Naive thymus-derived CD8-positive, alpha-beta T cell (primary cell): ENCODE measurements around the gene PHKA2. TPM values are rescaled to one million over a fixed set of nuclear protein-coding genes. Genes with fewer than 3 reads are reported as not detected.
A peak's percentile ranks its signal among the peaks of the same experiment; 100 is the strongest.

Source experiments
- ATAC-seq, 2 donors: fragments of 150-1000 bp; cut with Tn5 transposase in 1 of 2; sonication (Bioruptor Pico), chemical (Tn5 transposase) in 1 of 2; 1 replicate in 1 of 2; 2 replicates in 1 of 2; pipeline ENCODE4 v1.10.0; 2021; ENCODE audit warnings: mild to moderate bottlenecking in 2 of 2, moderate library complexity in 2 of 2
- POLR2A ChIA-PET: fragments of 350-600 bp; sonication (Branson Sonifier 250); formaldehyde crosslinking; loops from one replicate; lab custom pipeline; 2021; ENCODE audit warnings: antibody characterized with exemption; lab: Charles Lee
- DNase-seq, 10 donors: peaks; one replicate each; pipeline versions ENCODE4 v3.0.0 to v3.0.0-alpha.2; 2020 to 2022
- H3K27ac Mint-ChIP-seq, 10 donors: one replicate each; pipeline ENCODE4 v1.8.0; 2020 to 2022; ENCODE audit warnings: mild to moderate bottlenecking in 10 of 10, mixed read lengths in 10 of 10, moderate library complexity in 4 of 10, inconsistent platforms in 1 of 10
- H3K27me3 Mint-ChIP-seq, 5 donors: one replicate each; pipeline ENCODE4 v1.8.0; 2021 to 2022; ENCODE audit warnings: mixed read lengths in 5 of 5
- H3K36me3 Mint-ChIP-seq, 3 donors: one replicate each; pipeline ENCODE4 v1.8.0; 2020 to 2022; ENCODE audit warnings: mixed read lengths in 3 of 3, mild to moderate bottlenecking in 2 of 3, inconsistent platforms in 1 of 3
- H3K4me1 Mint-ChIP-seq, 4 donors: one replicate each; pipeline ENCODE4 v1.8.0; 2021 to 2022; ENCODE audit warnings: mixed read lengths in 4 of 4
- H3K4me3 Mint-ChIP-seq, 10 donors: one replicate each; pipeline ENCODE4 v1.8.0; 2020 to 2022; ENCODE audit warnings: mild to moderate bottlenecking in 10 of 10, mixed read lengths in 10 of 10, moderate library complexity in 6 of 10, inconsistent platforms in 1 of 10
- H3K9me3 Mint-ChIP-seq, 9 donors: one replicate each; pipeline ENCODE4 v1.8.0; 2020 to 2022; ENCODE audit warnings: mixed read lengths in 9 of 9, mild to moderate bottlenecking in 3 of 9, inconsistent platforms in 1 of 9, moderate library complexity in 1 of 9
- polyA plus RNA-seq, 3 donors: library from polyadenylated mRNA; unstranded; fragments of 300-500 nt; fragmentation: Illumina TruSeq; gene quantifications; one replicate each; pipeline ENCODE4 v1.2.3, GENCODE V29; 2021
- total RNA-seq, 8 experiments: library from RNA in 2 of 8; stranded (reverse) in 2 of 8; gene quantifications; one replicate each; pipeline ENCODE4 v1.2.3 and lab custom pipeline; 2021 to 2026

Gene PHKA2
- total and polyA plus RNA-seq, 5 experiments from 2014 or later = 6.5 to 53.0 (median 9.2) TPM

GRCh38 chrX:18883961-18884765, 99.8 kb downstream of the PHKA2 start:
- Mint-ChIP-seq H3K36me3 (no peaks in the 10 kb centered on the region), H3K9me3 (peaks cover 0 to 1% (median 0%) of the 10 kb centered on the region in 9 donors), H3K27me3 (no peaks in the 10 kb centered on the region), H3K4me1 (peaks cover 14 to 33% (median 31%) of the 10 kb centered on the region in 4 donors), H3K27ac (peak overlapping the region in 3 of 10 donors; percentile 35 to 67 (median 57)), H3K4me3 (no peak overlapping the region)
- DNase-seq (no peak), ATAC-seq (no peak)
- POLR2A ChIA-PET = no interaction called here

GRCh38 chrX:18883234-18883960, 100.5 kb downstream of the PHKA2 start:
- H3K9me3 Mint-ChIP-seq = peaks cover 0 to 1% (median 0%) of the 10 kb centered on the region in 9 donors
- ATAC-seq = no peak
- POLR2A ChIA-PET = no interaction called here
- no peaks in the 10 kb centered on the region for H3K36me3 Mint-ChIP-seq
- no peaks in the 10 kb centered on the region for H3K27me3 Mint-ChIP-seq
- DNase-seq = no peak
- no peak overlapping the region for H3K4me3 Mint-ChIP-seq
- H3K4me1 Mint-ChIP-seq = peaks cover 14 to 31% (median 31%) of the 10 kb centered on the region in 4 donors
- H3K27ac Mint-ChIP-seq = no peak overlapping the region

- no peak for ATAC-seq
- POLR2A ChIA-PET = no interaction called here
- Mint-ChIP-seq H3K27me3 (peaks cover 0 to 6% (median 0%) of the 10 kb centered on the region in 5 donors), H3K27ac (no peak overlapping the region), H3K9me3 (peaks cover 0 to 1% (median 0%) of the 10 kb centered on the region in 9 donors), H3K4me3 (no peak overlapping the region), H3K36me3 (no peaks in the 10 kb centered on the region), H3K4me1 (peaks cover 0 to under 1% (median 0%) of the 10 kb centered on the region in 4 donors)
- DNase-seq = no peak
Measured at GRCh38 chrX:18879144-18879543, 104.8 kb downstream of the PHKA2 start.

- no peak overlapping the region for H3K27ac Mint-ChIP-seq
- POLR2A ChIA-PET = interaction anchor here (1.2 kb wide), 1 partner anchor 9 kb away, joined by 3 read pairs; no protein-coding TSS in a partner anchor
- no peak overlapping the region for H3K4me3 Mint-ChIP-seq
- DNase-seq (no peak), ATAC-seq (no peak)
- peaks cover 0 to 6% (median 0%) of the 10 kb centered on the region in 5 donors for H3K27me3 Mint-ChIP-seq
- H3K4me1 Mint-ChIP-seq = no peaks in the 10 kb centered on the region
- peaks cover 0 to 1% (median 0%) of the 10 kb centered on the region in 9 donors for H3K9me3 Mint-ChIP-seq
- no peaks in the 10 kb centered on the region for H3K36me3 Mint-ChIP-seq
Measured at GRCh38 chrX:18877469-18877868, 106.4 kb downstream of the PHKA2 start.

GRCh38 chrX:18875256-18875878, 108.5 kb downstream of the PHKA2 start:
- H3K4me1 Mint-ChIP-seq = no peaks in the 10 kb centered on the region
- no peaks in the 10 kb centered on the region for H3K36me3 Mint-ChIP-seq
- POLR2A ChIA-PET = no interaction called here
- DNase-seq (no peak), ATAC-seq (no peak)
- no peak overlapping the region for H3K27ac Mint-ChIP-seq
- H3K9me3 Mint-ChIP-seq = peaks cover 0 to 3% (median 0%) of the 10 kb centered on the region in 9 donors
- H3K4me3 Mint-ChIP-seq = no peak overlapping the region
- H3K27me3 Mint-ChIP-seq = peaks cover 0 to 6% (median 0%) of the 10 kb centered on the region in 5 donors

GRCh38 chrX:18874560-18875255, 109.2 kb downstream of the PHKA2 start:
- DNase-seq (no peak), ATAC-seq (no peak)
- POLR2A ChIA-PET = no interaction called here
- Mint-ChIP-seq H3K4me1 (no peaks in the 10 kb centered on the region), H3K36me3 (no peaks in the 10 kb centered on the region), H3K4me3 (no peak overlapping the region), H3K27me3 (peaks cover 0 to 6% (median 0%) of the 10 kb centered on the region in 5 donors), H3K9me3 (peaks cover 0 to 3% (median 0%) of the 10 kb centered on the region in 9 donors), H3K27ac (peak overlapping the region in 1 of 10 donors; percentile 30)

- DNase-seq (no peak), ATAC-seq (no peak)
- Mint-ChIP-seq H3K4me1 (no peaks in the 10 kb centered on the region), H3K4me3 (no peak overlapping the region), H3K9me3 (peaks cover 0 to 3% (median 0%) of the 10 kb centered on the region in 9 donors), H3K36me3 (no peaks in the 10 kb centered on the region), H3K27ac (no peak overlapping the region), H3K27me3 (peaks cover 0 to 6% (median 0%) of the 10 kb centered on the region in 5 donors)
- POLR2A ChIA-PET = no interaction called here
Measured at GRCh38 chrX:18873836-18874235, 110.1 kb downstream of the PHKA2 start.

- Mint-ChIP-seq H3K36me3 (no peaks in the 10 kb centered on the region), H3K4me3 (no peak overlapping the region), H3K27ac (no peak overlapping the region), H3K9me3 (peaks cover 0 to 3% (median 0%) of the 10 kb centered on the region in 9 donors), H3K27me3 (peaks cover 0 to 6% (median 0%) of the 10 kb centered on the region in 5 donors), H3K4me1 (no peaks in the 10 kb centered on the region)
- POLR2A ChIA-PET = no interaction called here
- no peak for DNase-seq
- no peak for ATAC-seq
Measured at GRCh38 chrX:18873189-18873791, 110.6 kb downstream of the PHKA2 start.

- Mint-ChIP-seq H3K27me3 (peaks cover 0 to 6% (median 0%) of the 10 kb centered on the region in 5 donors), H3K27ac (no peak overlapping the region), H3K4me1 (no peaks in the 10 kb centered on the region), H3K36me3 (no peaks in the 10 kb centered on the region), H3K4me3 (peak overlapping the region in 1 of 10 donors; percentile 20), H3K9me3 (peaks cover 0 to 3% (median 0%) of the 10 kb centered on the region in 9 donors)
- no peak for ATAC-seq
- POLR2A ChIA-PET = no interaction called here
- no peak for DNase-seq
Measured at GRCh38 chrX:18872621-18873020, 111.3 kb downstream of the PHKA2 start.

- DNase-seq = no peak
- Mint-ChIP-seq H3K27me3 (peaks cover 0 to 6% (median 0%) of the 10 kb centered on the region in 5 donors), H3K36me3 (no peaks in the 10 kb centered on the region), H3K27ac (no peak overlapping the region), H3K4me3 (no peak overlapping the region), H3K9me3 (peaks cover 0 to 3% (median 0%) of the 10 kb centered on the region in 9 donors), H3K4me1 (no peaks in the 10 kb centered on the region)
- POLR2A ChIA-PET = no interaction called here
- no peak for ATAC-seq
Measured at GRCh38 chrX:18871970-18872369, 111.9 kb downstream of the PHKA2 start.

GRCh38 chrX:18871161-18871890, 112.6 kb downstream of the PHKA2 start:
- POLR2A ChIA-PET = no interaction called here

More at GRCh38 chrX:18871161-18871890, 112.6 kb downstream of the PHKA2 start:
- ATAC-seq = no peak
- H3K4me1 Mint-ChIP-seq = no peaks in the 10 kb centered on the region
- H3K9me3 Mint-ChIP-seq = peaks cover 0 to 3% (median 0%) of the 10 kb centered on the region in 9 donors
- peak overlapping the region in 1 of 10 donors; percentile 27 for H3K27ac Mint-ChIP-seq
- H3K4me3 Mint-ChIP-seq = no peak overlapping the region
- no peak for DNase-seq
- no peaks in the 10 kb centered on the region for H3K36me3 Mint-ChIP-seq
- H3K27me3 Mint-ChIP-seq = peaks cover 0 to 6% (median 0%) of the 10 kb centered on the region in 5 donors
